ENCODE measurements around the gene RASGEF1B.

Gene RASGEF1B

GRCh38 chr4:81471588-81472280 lies at the start of gene RASGEF1B:
TSS of gene RASGEF1B (minus strand) at chr4:81471907. CDS start at chr4:81459508, 12,399 bp downstream.
- no peak for DNase-seq (ENCODE audit: low read depth)

GRCh38 chr4:81519856-81520255 lies 48.1 kb upstream of the RASGEF1B start:
- no peak for DNase-seq (ENCODE audit: low read depth)

GRCh38 chr4:81519427-81519773 lies 47.7 kb upstream of the RASGEF1B start:
- DNase-seq (ENCODE audit: low read depth): no peak

GRCh38 chr4:81518762-81519426 lies 47.2 kb upstream of the RASGEF1B start:
- no peak for DNase-seq (ENCODE audit: low read depth)

- no peak for DNase-seq (ENCODE audit: low read depth)
These were observed 44.5 kb upstream of the RASGEF1B start for GRCh38 chr4:81516241-81516640.

GRCh38 chr4:81512757-81513501 lies 41.2 kb upstream of the RASGEF1B start:
- DNase-seq (ENCODE audit: low read depth): no peak

GRCh38 chr4:81512001-81512756 lies 40.5 kb upstream of the RASGEF1B start:
- no peak for DNase-seq (ENCODE audit: low read depth)

GRCh38 chr4:81510643-81511178 lies 39.0 kb upstream of the RASGEF1B start:
- no peak for DNase-seq (ENCODE audit: low read depth)

GRCh38 chr4:81509822-81510221 lies 38.1 kb upstream of the RASGEF1B start:
- DNase-seq (ENCODE audit: low read depth): no peak

GRCh38 chr4:81509191-81509590 lies 37.5 kb upstream of the RASGEF1B start:
- no peak for DNase-seq (ENCODE audit: low read depth)

GRCh38 chr4:81508411-81509185 lies 36.9 kb upstream of the RASGEF1B start:
- no peak for DNase-seq (ENCODE audit: low read depth)

- DNase-seq (ENCODE audit: low read depth): no peak
These were observed 35.8 kb upstream of the RASGEF1B start for GRCh38 chr4:81507530-81507929.

GRCh38 chr4:81506731-81507130 lies 35.0 kb upstream of the RASGEF1B start:
- DNase-seq (ENCODE audit: low read depth): no peak

- no peak for DNase-seq (ENCODE audit: low read depth)
These were observed 34.0 kb upstream of the RASGEF1B start for GRCh38 chr4:81505726-81506125.

- no peak for DNase-seq (ENCODE audit: low read depth)
These were observed 33.4 kb upstream of the RASGEF1B start for GRCh38 chr4:81505004-81505598.

GRCh38 chr4:81504112-81505003 lies 32.7 kb upstream of the RASGEF1B start:
- DNase-seq (ENCODE audit: low read depth): no peak

GRCh38 chr4:81503586-81503985 lies 31.9 kb upstream of the RASGEF1B start:
- DNase-seq (ENCODE audit: low read depth): no peak

GRCh38 chr4:81502564-81502963 lies 30.9 kb upstream of the RASGEF1B start:
- no peak for DNase-seq (ENCODE audit: low read depth)

GRCh38 chr4:81499840-81500239 lies 28.1 kb upstream of the RASGEF1B start:
- DNase-seq (ENCODE audit: low read depth): no peak

GRCh38 chr4:81498551-81499099 lies 26.9 kb upstream of the RASGEF1B start:
- no peak for DNase-seq (ENCODE audit: low read depth)

Data from HS-5 (cell line).